Measurements from ENCODE around the gene FNDC3B.

The FNDC3B gene

GRCh38 chr3:172127141-172127540 lies 87.8 kb downstream of the FNDC3B start:
- no peak overlapping the region for H3K27ac ChIP-seq
- TF ChIP-seq CTCF (IDR thresholded peaks at IDR 0.05), result no peak
- no peak for TF ChIP-seq ZFX (IDR thresholded peaks at IDR 0.05; ENCODE audit: borderline replicate concordance)

GRCh38 chr3:172127929-172128580 lies 88.7 kb downstream of the FNDC3B start:
- no peak overlapping the region for H3K27ac ChIP-seq

GRCh38 chr3:172128858-172129257 lies 89.5 kb downstream of the FNDC3B start:
- H3K27ac ChIP-seq, result no peak overlapping the region
- no peak for TF ChIP-seq CTCF (IDR thresholded peaks at IDR 0.05)
- TF ChIP-seq ZFX (IDR thresholded peaks at IDR 0.05; ENCODE audit: borderline replicate concordance), result no peak

More at GRCh38 chr3:172127929-172128580, 88.7 kb downstream of the FNDC3B start:
- TF ChIP-seq ZFX (IDR thresholded peaks at IDR 0.05; ENCODE audit: borderline replicate concordance), result no peak
- TF ChIP-seq CTCF (IDR thresholded peaks at IDR 0.05), result no peak

GRCh38 chr3:172129498-172129849 lies 90.1 kb downstream of the FNDC3B start:
- TF ChIP-seq CTCF (IDR thresholded peaks at IDR 0.05), result no peak
- TF ChIP-seq ZFX (IDR thresholded peaks at IDR 0.05; ENCODE audit: borderline replicate concordance), result no peak
- H3K27ac ChIP-seq, result no peak overlapping the region

- TF ChIP-seq CTCF (IDR thresholded peaks at IDR 0.05) (no peak), ZFX (IDR thresholded peaks at IDR 0.05; ENCODE audit: borderline replicate concordance) (no peak)
- H3K27ac ChIP-seq, result no peak overlapping the region
Measured at GRCh38 chr3:172129850-172130716, 90.7 kb downstream of the FNDC3B start.

GRCh38 chr3:172130717-172131050 lies 91.3 kb downstream of the FNDC3B start:
- TF ChIP-seq ZFX (IDR thresholded peaks at IDR 0.05; ENCODE audit: borderline replicate concordance) (no peak), CTCF (IDR thresholded peaks at IDR 0.05) (no peak)
- no peak overlapping the region for H3K27ac ChIP-seq

- H3K27ac ChIP-seq, result no peak overlapping the region
- TF ChIP-seq CTCF (IDR thresholded peaks at IDR 0.05) (no peak), ZFX (IDR thresholded peaks at IDR 0.05; ENCODE audit: borderline replicate concordance) (no peak)
Measured at GRCh38 chr3:172131746-172132145, 92.4 kb downstream of the FNDC3B start.
